ENCODE data around the gene GRAP. TPM values are rescaled to one million over a fixed set of nuclear protein-coding genes. Genes with fewer than 3 reads are reported as not detected.

The GRAP gene
- polyA plus RNA-seq, 3 donors: 4.6 to 7.8 (median 6.7) TPM

GRCh38 chr17:19010729-19011505 is 35.8 kb downstream of the GRAP start:
- DNase-seq (ENCODE audit: extremely low read depth in 1 of 11, low read depth in 9 of 11, low spot score in 4 of 11): no peak

- no peak for DNase-seq (ENCODE audit: extremely low read depth in 1 of 11, low read depth in 9 of 11, low spot score in 4 of 11)
These were observed 36.8 kb downstream of the GRAP start for GRCh38 chr17:19009970-19010369.

GRCh38 chr17:19006698-19007097 is 40.1 kb downstream of the GRAP start:
- no peak for DNase-seq (ENCODE audit: extremely low read depth in 1 of 11, low read depth in 9 of 11, low spot score in 4 of 11)

- DNase-seq (ENCODE audit: extremely low read depth in 1 of 11, low read depth in 9 of 11, low spot score in 4 of 11): no peak
These were observed 40.8 kb downstream of the GRAP start for GRCh38 chr17:19005789-19006430.

GRCh38 chr17:19005137-19005773 is 41.5 kb downstream of the GRAP start:
- DNase-seq (ENCODE audit: extremely low read depth in 1 of 11, low read depth in 9 of 11, low spot score in 4 of 11): no peak

- DNase-seq (ENCODE audit: extremely low read depth in 1 of 11, low read depth in 9 of 11, low spot score in 4 of 11): peak in 2 of 11 donors; percentile 25 to 44
These were observed 42.2 kb downstream of the GRAP start, which contains the start of gene FAM83G for GRCh38 chr17:19004421-19005136. Gene FAM83G, minus strand, starts transcription at chr17:19004764. Its CDS starts 723 bp downstream, at chr17:19004041.

- DNase-seq (ENCODE audit: extremely low read depth in 1 of 11, low read depth in 9 of 11, low spot score in 4 of 11): peak in 3 of 11 donors; percentile 26 to 40 (median 33)
These were observed 43.0 kb downstream of the GRAP start for GRCh38 chr17:19003543-19004420.

GRCh38 chr17:19002805-19003542 is 43.8 kb downstream of the GRAP start:
- DNase-seq (ENCODE audit: extremely low read depth in 1 of 11, low read depth in 9 of 11, low spot score in 4 of 11): no peak

- DNase-seq (ENCODE audit: extremely low read depth in 1 of 11, low read depth in 9 of 11, low spot score in 4 of 11): no peak
These were observed 44.7 kb downstream of the GRAP start for GRCh38 chr17:19001907-19002590.

- no peak for DNase-seq (ENCODE audit: extremely low read depth in 1 of 11, low read depth in 9 of 11, low spot score in 4 of 11)
These were observed 46.0 kb downstream of the GRAP start for GRCh38 chr17:19000531-19001325.

- no peak for DNase-seq (ENCODE audit: extremely low read depth in 1 of 11, low read depth in 9 of 11, low spot score in 4 of 11)
These were observed 46.8 kb downstream of the GRAP start for GRCh38 chr17:18999911-19000310.

GRCh38 chr17:18999394-18999793 is 47.4 kb downstream of the GRAP start:
- DNase-seq (ENCODE audit: extremely low read depth in 1 of 11, low read depth in 9 of 11, low spot score in 4 of 11): no peak

- no peak for DNase-seq (ENCODE audit: extremely low read depth in 1 of 11, low read depth in 9 of 11, low spot score in 4 of 11)
These were observed 49.0 kb downstream of the GRAP start for GRCh38 chr17:18997650-18998196.

- no peak for DNase-seq (ENCODE audit: extremely low read depth in 1 of 11, low read depth in 9 of 11, low spot score in 4 of 11)
These were observed 50.3 kb downstream of the GRAP start for GRCh38 chr17:18996458-18996857.

- DNase-seq (ENCODE audit: extremely low read depth in 1 of 11, low read depth in 9 of 11, low spot score in 4 of 11): no peak
These were observed 51.5 kb downstream of the GRAP start for GRCh38 chr17:18995220-18995619.

- peak in 3 of 11 donors; percentile 25 to 51 (median 39) for DNase-seq (ENCODE audit: extremely low read depth in 1 of 11, low read depth in 9 of 11, low spot score in 4 of 11)
These were observed 52.1 kb downstream of the GRAP start for GRCh38 chr17:18994631-18995030.
